BE2C (cell line): ENCODE measurements around the gene HSF5.

Source experiments
- DNase-seq: peaks from one replicate; pipeline ENCODE4 v3.0.0-alpha.2; 2020
- H3K27me3 ChIP-seq: fragments of 250-450 bp; sonication (Bioruptor Pico); 2 replicates; pipeline ENCODE4 v1.5.1; 2020; ENCODE audit warnings: mild to moderate bottlenecking
- H3K36me3 ChIP-seq: fragments of 250-450 bp; sonication (Bioruptor Pico); 2 replicates; pipeline ENCODE4 v1.5.1; 2020; ENCODE audit warnings: mild to moderate bottlenecking
- H3K4me1 ChIP-seq: fragments of 250-450 bp; sonication (Bioruptor Pico); 2 replicates; pipeline ENCODE4 v1.5.1; 2020
- H3K4me3 ChIP-seq: 2 replicates; pipeline ENCODE4 v1.5.1; 2011; ENCODE audit warnings: low read depth, low read length
- H3K9me3 ChIP-seq: fragments of 250-450 bp; sonication (Bioruptor Pico); 2 replicates; pipeline ENCODE4 v1.5.1; 2020
- TF ChIP-seq, protein P1 (sequence below): IDR thresholded peaks from 2 replicates; pipeline ENCODE4 v1.5.1; 2012; ENCODE audit warnings: mild to moderate bottlenecking, low read depth, low read length

HSF5 gene

DNA sequence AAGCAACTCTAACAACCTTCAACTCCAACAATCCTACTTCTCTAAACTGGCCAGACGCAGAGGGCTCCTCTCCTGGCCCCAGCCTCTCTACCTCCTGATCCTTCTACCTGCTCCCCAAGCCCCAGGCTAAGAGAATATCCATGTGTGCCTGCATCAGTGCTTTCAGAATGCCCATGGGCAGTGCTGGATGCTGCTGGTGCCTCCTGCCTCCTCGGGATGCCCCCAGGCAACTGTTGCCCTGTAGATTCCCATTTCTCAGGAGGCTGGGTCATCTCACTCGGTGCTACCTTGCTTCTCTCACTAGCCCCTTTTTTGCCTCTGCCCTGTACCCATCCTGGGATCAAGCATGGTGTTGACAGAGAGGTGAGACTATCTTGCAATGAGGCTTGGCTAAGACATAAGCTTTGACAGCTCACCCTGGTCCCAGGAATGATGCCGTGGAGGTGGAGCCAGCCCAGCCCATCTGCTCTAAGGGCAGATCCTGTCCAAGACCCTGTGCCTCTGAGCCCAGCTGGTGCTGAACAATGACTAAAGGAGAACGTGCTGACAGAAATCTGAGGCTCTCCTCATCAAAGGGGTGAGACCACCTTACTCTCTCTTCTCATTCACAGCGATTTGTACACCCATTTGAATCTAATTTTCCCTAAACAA, 116.8 kb downstream of the HSF5 start:
- TF ChIP-seq, protein P1, sequence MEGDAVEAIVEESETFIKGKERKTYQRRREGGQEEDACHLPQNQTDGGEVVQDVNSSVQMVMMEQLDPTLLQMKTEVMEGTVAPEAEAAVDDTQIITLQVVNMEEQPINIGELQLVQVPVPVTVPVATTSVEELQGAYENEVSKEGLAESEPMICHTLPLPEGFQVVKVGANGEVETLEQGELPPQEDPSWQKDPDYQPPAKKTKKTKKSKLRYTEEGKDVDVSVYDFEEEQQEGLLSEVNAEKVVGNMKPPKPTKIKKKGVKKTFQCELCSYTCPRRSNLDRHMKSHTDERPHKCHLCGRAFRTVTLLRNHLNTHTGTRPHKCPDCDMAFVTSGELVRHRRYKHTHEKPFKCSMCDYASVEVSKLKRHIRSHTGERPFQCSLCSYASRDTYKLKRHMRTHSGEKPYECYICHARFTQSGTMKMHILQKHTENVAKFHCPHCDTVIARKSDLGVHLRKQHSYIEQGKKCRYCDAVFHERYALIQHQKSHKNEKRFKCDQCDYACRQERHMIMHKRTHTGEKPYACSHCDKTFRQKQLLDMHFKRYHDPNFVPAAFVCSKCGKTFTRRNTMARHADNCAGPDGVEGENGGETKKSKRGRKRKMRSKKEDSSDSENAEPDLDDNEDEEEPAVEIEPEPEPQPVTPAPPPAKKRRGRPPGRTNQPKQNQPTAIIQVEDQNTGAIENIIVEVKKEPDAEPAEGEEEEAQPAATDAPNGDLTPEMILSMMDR = no peak
- no peak for DNase-seq
- Histone ChIP-seq H3K36me3 (no peaks in the 10 kb centered on the region), H3K4me3 (no peak overlapping the region), H3K27me3 (peaks cover 46% of the 10 kb centered on the region), H3K9me3 (no peaks in the 10 kb centered on the region), H3K4me1 (no peaks in the 10 kb centered on the region)

DNA sequence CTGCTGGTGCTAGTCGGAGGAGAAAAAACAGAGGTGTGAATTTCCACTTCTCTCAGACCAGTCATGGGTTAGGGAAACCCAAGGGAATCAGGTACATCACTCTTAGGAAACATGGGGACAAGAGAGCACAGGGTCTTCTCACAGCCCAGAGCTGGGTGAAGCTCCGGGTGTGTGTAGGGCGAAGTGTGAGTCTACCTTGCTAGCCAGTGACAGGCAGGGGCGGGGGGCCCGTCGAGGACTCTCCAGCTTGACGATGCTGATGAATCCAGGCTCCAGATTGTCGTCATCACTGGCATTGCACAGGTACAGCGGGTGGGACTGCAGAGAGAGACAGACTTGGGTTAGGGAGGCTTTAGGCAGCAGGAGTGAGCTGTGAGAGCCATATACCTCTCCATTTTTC, 117.5 kb downstream of the HSF5 start:
- no peak for DNase-seq
- Histone ChIP-seq H3K27me3 (peaks cover 41% of the 10 kb centered on the region), H3K4me3 (no peak overlapping the region), H3K4me1 (no peaks in the 10 kb centered on the region), H3K9me3 (no peaks in the 10 kb centered on the region), H3K36me3 (no peaks in the 10 kb centered on the region)
- TF ChIP-seq, protein P1 = no peak

DNA sequence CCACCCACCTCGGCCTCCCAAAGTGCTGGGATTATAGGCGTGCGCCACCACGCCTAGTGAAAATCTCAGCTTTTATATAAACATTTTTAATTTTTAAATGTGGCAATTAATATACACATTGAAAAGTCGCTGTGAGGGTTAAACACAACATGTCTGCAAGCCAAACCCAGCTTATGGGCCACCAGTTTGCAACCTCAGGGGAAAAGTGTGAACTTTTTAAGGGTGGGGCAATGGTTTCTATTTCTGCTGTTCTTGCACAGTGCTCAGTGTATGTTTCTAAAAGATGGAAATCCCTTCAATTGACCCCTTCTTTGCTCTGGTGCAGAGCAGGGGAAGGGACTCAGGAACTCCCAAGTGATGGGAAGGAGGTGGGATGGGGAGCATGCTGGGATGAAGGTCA, 117.9 kb downstream of the HSF5 start:
- TF ChIP-seq, protein P1 = no peak
- DNase-seq = no peak
- no peaks in the 10 kb centered on the region for H3K4me1 ChIP-seq
- H3K4me3 ChIP-seq = no peak overlapping the region
- no peaks in the 10 kb centered on the region for H3K9me3 ChIP-seq
- no peaks in the 10 kb centered on the region for H3K36me3 ChIP-seq
- peaks cover 37% of the 10 kb centered on the region for H3K27me3 ChIP-seq
